ENCODE results near the gene NOTCH2. TPM values are rescaled to one million over a fixed set of nuclear protein-coding genes. Genes with fewer than 3 reads are reported as not detected.

Gene NOTCH2
- total and polyA plus RNA-seq, 9 of the 15 experiments (the other 6 are each of a cell fraction or from before 2014, with no cell fraction given): 0.04 to 1.2 (median 0.28) TPM; not detected in 1

DNA sequence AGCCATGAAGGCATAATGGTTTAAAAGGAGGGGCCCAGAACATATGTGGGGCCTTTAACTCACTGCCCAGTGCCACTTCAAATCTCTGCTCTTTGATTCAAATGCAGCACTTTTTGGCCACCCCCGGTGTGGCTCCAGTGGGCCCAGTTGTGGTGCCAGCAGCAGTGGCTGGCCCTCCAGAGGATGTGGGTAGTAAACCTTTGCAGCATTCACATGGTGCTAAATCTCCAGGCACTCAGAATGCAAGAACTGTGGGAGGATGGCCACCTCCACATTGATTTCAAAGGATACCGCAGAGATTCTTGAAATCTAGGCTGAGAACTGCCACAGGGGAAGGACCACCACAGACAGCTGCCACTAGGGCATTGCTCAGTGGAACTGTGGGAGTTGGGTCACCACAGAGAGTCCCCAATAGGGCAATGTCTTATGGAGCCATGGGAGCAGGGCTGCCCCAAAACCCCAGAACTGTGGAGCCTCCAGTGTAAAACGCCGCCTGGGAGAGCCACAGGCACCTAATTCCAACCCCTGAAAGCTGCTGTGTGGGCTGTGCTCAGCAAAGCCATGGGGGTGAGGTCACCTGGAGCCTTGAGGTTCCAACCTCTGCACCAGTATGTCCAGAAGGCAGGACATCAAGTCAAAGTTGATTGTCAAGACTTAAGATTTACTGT lies 166.6 kb downstream of the NOTCH2 start (continued):
- TF ChIP-seq, protein P1, sequence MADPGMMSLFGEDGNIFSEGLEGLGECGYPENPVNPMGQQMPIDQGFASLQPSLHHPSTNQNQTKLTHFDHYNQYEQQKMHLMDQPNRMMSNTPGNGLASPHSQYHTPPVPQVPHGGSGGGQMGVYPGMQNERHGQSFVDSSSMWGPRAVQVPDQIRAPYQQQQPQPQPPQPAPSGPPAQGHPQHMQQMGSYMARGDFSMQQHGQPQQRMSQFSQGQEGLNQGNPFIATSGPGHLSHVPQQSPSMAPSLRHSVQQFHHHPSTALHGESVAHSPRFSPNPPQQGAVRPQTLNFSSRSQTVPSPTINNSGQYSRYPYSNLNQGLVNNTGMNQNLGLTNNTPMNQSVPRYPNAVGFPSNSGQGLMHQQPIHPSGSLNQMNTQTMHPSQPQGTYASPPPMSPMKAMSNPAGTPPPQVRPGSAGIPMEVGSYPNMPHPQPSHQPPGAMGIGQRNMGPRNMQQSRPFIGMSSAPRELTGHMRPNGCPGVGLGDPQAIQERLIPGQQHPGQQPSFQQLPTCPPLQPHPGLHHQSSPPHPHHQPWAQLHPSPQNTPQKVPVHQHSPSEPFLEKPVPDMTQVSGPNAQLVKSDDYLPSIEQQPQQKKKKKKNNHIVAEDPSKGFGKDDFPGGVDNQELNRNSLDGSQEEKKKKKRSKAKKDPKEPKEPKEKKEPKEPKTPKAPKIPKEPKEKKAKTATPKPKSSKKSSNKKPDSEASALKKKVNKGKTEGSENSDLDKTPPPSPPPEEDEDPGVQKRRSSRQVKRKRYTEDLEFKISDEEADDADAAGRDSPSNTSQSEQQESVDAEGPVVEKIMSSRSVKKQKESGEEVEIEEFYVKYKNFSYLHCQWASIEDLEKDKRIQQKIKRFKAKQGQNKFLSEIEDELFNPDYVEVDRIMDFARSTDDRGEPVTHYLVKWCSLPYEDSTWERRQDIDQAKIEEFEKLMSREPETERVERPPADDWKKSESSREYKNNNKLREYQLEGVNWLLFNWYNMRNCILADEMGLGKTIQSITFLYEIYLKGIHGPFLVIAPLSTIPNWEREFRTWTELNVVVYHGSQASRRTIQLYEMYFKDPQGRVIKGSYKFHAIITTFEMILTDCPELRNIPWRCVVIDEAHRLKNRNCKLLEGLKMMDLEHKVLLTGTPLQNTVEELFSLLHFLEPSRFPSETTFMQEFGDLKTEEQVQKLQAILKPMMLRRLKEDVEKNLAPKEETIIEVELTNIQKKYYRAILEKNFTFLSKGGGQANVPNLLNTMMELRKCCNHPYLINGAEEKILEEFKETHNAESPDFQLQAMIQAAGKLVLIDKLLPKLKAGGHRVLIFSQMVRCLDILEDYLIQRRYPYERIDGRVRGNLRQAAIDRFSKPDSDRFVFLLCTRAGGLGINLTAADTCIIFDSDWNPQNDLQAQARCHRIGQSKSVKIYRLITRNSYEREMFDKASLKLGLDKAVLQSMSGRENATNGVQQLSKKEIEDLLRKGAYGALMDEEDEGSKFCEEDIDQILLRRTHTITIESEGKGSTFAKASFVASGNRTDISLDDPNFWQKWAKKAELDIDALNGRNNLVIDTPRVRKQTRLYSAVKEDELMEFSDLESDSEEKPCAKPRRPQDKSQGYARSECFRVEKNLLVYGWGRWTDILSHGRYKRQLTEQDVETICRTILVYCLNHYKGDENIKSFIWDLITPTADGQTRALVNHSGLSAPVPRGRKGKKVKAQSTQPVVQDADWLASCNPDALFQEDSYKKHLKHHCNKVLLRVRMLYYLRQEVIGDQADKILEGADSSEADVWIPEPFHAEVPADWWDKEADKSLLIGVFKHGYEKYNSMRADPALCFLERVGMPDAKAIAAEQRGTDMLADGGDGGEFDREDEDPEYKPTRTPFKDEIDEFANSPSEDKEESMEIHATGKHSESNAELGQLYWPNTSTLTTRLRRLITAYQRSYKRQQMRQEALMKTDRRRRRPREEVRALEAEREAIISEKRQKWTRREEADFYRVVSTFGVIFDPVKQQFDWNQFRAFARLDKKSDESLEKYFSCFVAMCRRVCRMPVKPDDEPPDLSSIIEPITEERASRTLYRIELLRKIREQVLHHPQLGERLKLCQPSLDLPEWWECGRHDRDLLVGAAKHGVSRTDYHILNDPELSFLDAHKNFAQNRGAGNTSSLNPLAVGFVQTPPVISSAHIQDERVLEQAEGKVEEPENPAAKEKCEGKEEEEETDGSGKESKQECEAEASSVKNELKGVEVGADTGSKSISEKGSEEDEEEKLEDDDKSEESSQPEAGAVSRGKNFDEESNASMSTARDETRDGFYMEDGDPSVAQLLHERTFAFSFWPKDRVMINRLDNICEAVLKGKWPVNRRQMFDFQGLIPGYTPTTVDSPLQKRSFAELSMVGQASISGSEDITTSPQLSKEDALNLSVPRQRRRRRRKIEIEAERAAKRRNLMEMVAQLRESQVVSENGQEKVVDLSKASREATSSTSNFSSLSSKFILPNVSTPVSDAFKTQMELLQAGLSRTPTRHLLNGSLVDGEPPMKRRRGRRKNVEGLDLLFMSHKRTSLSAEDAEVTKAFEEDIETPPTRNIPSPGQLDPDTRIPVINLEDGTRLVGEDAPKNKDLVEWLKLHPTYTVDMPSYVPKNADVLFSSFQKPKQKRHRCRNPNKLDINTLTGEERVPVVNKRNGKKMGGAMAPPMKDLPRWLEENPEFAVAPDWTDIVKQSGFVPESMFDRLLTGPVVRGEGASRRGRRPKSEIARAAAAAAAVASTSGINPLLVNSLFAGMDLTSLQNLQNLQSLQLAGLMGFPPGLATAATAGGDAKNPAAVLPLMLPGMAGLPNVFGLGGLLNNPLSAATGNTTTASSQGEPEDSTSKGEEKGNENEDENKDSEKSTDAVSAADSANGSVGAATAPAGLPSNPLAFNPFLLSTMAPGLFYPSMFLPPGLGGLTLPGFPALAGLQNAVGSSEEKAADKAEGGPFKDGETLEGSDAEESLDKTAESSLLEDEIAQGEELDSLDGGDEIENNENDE (IDR thresholded peaks at IDR 0.05; ENCODE audit: low read depth, low read length): no peak
- no peak for TF ChIP-seq CBFA2T2 (conservative IDR thresholded peaks at IDR 0.05)

Data from K562 (cell line).